Endodermal cell (in vitro differentiated cells): Measurements from ENCODE around the gene ZNF771. TPM values are rescaled to one million over a fixed set of nuclear protein-coding genes. Genes with fewer than 3 reads are reported as not detected.

Experiments used
- DNase-seq: peaks from one replicate; pipeline ENCODE4 v3.0.0-alpha.2; 2017
- H3K27ac ChIP-seq: 2 replicates; pipeline ENCODE4 v1.5.1; 2013; ENCODE audit warnings: mild to moderate bottlenecking, low read depth, low read length, moderate library complexity
- H3K27me3 ChIP-seq: 2 replicates; pipeline ENCODE4 v1.6.1; 2013; ENCODE audit warnings: mild to moderate bottlenecking, low read length, moderate library complexity; ENCODE audit not compliant: insufficient read depth, control insufficient read depth, poor library complexity, severe bottlenecking
- H3K36me3 ChIP-seq: 2 replicates; pipeline ENCODE4 v1.7.0; 2013; ENCODE audit warnings: mild to moderate bottlenecking, low read length, moderate library complexity; ENCODE audit not compliant: control insufficient read depth, insufficient read depth
- H3K4me1 ChIP-seq: one replicate; pipeline ENCODE4 v1.7.0; 2013; ENCODE audit warnings: low read length; ENCODE audit not compliant: control insufficient read depth, insufficient read depth
- H3K4me3 ChIP-seq: 2 replicates; pipeline ENCODE4 v1.5.1; 2013; ENCODE audit warnings: mild to moderate bottlenecking, low read length, moderate library complexity
- H3K9ac ChIP-seq: 2 replicates; pipeline ENCODE4 v1.6.1; 2013; ENCODE audit warnings: mild to moderate bottlenecking, low read length, moderate library complexity; ENCODE audit not compliant: poor library complexity, severe bottlenecking; ENCODE audit errors: extremely low read depth
- H3K9me3 ChIP-seq: 2 replicates; pipeline ENCODE4 v1.6.1; 2013; ENCODE audit warnings: mild to moderate bottlenecking, low read length, moderate library complexity; ENCODE audit not compliant: control insufficient read depth
- H3K27ac Mint-ChIP-seq: 2 replicates; pipeline ENCODE4 v1.8.0; 2020; ENCODE audit warnings: mixed read lengths
- H3K27me3 Mint-ChIP-seq: 2 replicates; pipeline ENCODE4 v1.8.0; 2021; ENCODE audit warnings: mild to moderate bottlenecking, mixed read lengths; ENCODE audit not compliant: insufficient read depth
- H3K36me3 Mint-ChIP-seq: 2 replicates; pipeline ENCODE4 v1.8.0; 2020; ENCODE audit warnings: low read depth, mixed read lengths
- H3K4me1 Mint-ChIP-seq: 2 replicates; pipeline ENCODE4 v1.8.0; 2020; ENCODE audit warnings: mixed read lengths
- H3K4me3 Mint-ChIP-seq: 2 replicates; pipeline ENCODE4 v1.8.0; 2020; ENCODE audit warnings: mild to moderate bottlenecking, moderate library complexity, mixed read lengths
- H3K9me3 Mint-ChIP-seq: 2 replicates; pipeline ENCODE4 v1.8.0; 2020; ENCODE audit warnings: mild to moderate bottlenecking, mixed read lengths
- CTCF ChIP-seq: fragments of 200-600 bp; sonication (generic); conservative IDR thresholded peaks from 2 replicates; pipeline ENCODE4 v1.5.0; 2021; ENCODE audit warnings: antibody characterized with exemption, mild to moderate bottlenecking
- WGBS, 2 experiments: methylation state at CpG; one replicate each; pipeline versions ENCODE4 v1.1.5 to v1.1.7; 2013; ENCODE audit warnings: missing lambda C conversion rate in 2 of 2, mixed read lengths in 1 of 2; ENCODE audit not compliant: insufficient coverage in 1 of 2, insufficient read length in 1 of 2; 5-methylcytosine and 5-hydroxymethylcytosine counted together
- total RNA-seq, 2 donors: library from RNA; stranded (reverse); fragmentation: NEBNext Ultra II Directional in 1 of 2; extraction: Animal tissue kit (Norgen Biotek cat#: 25700) in 1 of 2; gene quantifications; 2 replicates in 1 of 2; 3 replicates in 1 of 2; pipeline ENCODE4 v1.2.1, GENCODE V29; 2021

Gene ZNF771
- total RNA-seq, 2 donors from 2014 or later: 14.7 to 16.6 TPM

GRCh38 chr16:30377812-30378235, 29.6 kb upstream of the ZNF771 start:
- Mint-ChIP-seq H3K9me3 (no peaks in the 10 kb centered on the region), H3K4me1 (peaks cover 10% of the 10 kb centered on the region), H3K4me3 (peak overlapping the region; percentile 92), H3K36me3 (peaks cover 3% of the 10 kb centered on the region), H3K27ac (peak overlapping the region; percentile 100), H3K27me3 (no peaks in the 10 kb centered on the region)
- WGBS, 2 experiments: 3 to 7% methylated on average over 3 to 39 of the region's 39 CpGs
- H3K4me3 ChIP-seq: peak overlapping the region; percentile 79
- no peaks in the 10 kb centered on the region for H3K27me3 ChIP-seq
- DNase-seq: peak; percentile 95
- H3K9ac ChIP-seq: peak overlapping the region; percentile 91
- peaks cover 6% of the 10 kb centered on the region for H3K4me1 ChIP-seq
- H3K27ac ChIP-seq: peak overlapping the region; percentile 100
- no peaks in the 10 kb centered on the region for H3K9me3 ChIP-seq
- TF ChIP-seq CTCF: no peak
- H3K36me3 ChIP-seq: peaks cover 8% of the 10 kb centered on the region

- Histone ChIP-seq H3K27me3 (no peaks in the 10 kb centered on the region), H3K4me1 (peaks cover 6% of the 10 kb centered on the region), H3K4me3 (peak overlapping the region; percentile 93), H3K9me3 (no peaks in the 10 kb centered on the region), H3K36me3 (peaks cover 8% of the 10 kb centered on the region), H3K27ac (peak overlapping the region; percentile 100), H3K9ac (peak overlapping the region; percentile 91)
- H3K4me3 Mint-ChIP-seq: peak overlapping the region; percentile 92
- DNase-seq: peak; percentile 100
- H3K36me3 Mint-ChIP-seq: peaks cover 3% of the 10 kb centered on the region
- peaks cover 10% of the 10 kb centered on the region for H3K4me1 Mint-ChIP-seq
- 0% methylated on average over 30 to 67 of the region's 67 CpGs for WGBS, 2 experiments
- no peaks in the 10 kb centered on the region for H3K9me3 Mint-ChIP-seq
- peak; percentile 17 for TF ChIP-seq CTCF
- H3K27me3 Mint-ChIP-seq: peaks cover under 1% of the 10 kb centered on the region
- H3K27ac Mint-ChIP-seq: peak overlapping the region; percentile 100
Measured at GRCh38 chr16:30378236-30379157, 28.9 kb upstream of the ZNF771 start.

- peaks cover 4% of the 10 kb centered on the region for H3K27me3 Mint-ChIP-seq
- DNase-seq: no peak
- 18 to 25% methylated on average over 8 to 27 of the region's 27 CpGs for WGBS, 2 experiments
- no peak for TF ChIP-seq CTCF
- no peaks in the 10 kb centered on the region for H3K9me3 Mint-ChIP-seq
- Histone ChIP-seq H3K36me3 (peaks cover 8% of the 10 kb centered on the region), H3K27me3 (no peaks in the 10 kb centered on the region), H3K9me3 (no peaks in the 10 kb centered on the region), H3K9ac (peak overlapping the region; percentile 75), H3K4me1 (peaks cover 6% of the 10 kb centered on the region), H3K4me3 (peak overlapping the region; percentile 93), H3K27ac (peak overlapping the region; percentile 94)
- peaks cover 10% of the 10 kb centered on the region for H3K4me1 Mint-ChIP-seq
- peak overlapping the region; percentile 100 for H3K27ac Mint-ChIP-seq
- H3K4me3 Mint-ChIP-seq: peak overlapping the region; percentile 92
- H3K36me3 Mint-ChIP-seq: peaks cover 3% of the 10 kb centered on the region
Measured at GRCh38 chr16:30379158-30379783, 28.1 kb upstream of the ZNF771 start.
